NCI-H345 treated with DMSO at 0.1 percent for 48 hours (cell line): Measurements from ENCODE around the gene PCLO.
"Not testable (repeated sequence)": the region's sequence is repeated elsewhere in the genome, so short reads cannot be mapped to it uniquely, and the experiment has no call there.

ENCODE experiments used
- DNase-seq: peaks from one replicate; lab custom pipeline; 2025; ENCODE audit not compliant: unreplicated experiment; lab: John Stamatoyannopoulos, UW

PCLO gene

DNA sequence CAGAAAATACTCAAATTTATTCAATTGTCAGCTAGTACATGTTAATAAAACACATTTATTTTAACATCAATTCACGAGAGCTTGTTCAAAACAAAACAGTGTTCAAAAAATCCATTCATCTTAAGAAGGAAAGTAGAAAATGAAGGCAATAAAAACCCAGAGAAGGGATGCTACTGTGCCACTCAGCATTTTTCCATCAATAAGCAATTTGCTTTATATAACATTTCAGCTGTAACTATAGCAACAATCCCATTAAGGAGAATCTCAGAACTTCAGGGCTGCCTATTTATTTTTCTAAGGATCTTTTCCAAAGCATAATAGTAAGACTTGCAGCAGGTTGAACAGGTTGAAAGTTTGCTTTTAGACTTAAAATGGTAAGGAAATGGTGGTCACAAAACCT is 190.5 kb downstream of the PCLO start:
- no peak for DNase-seq

GRCh38 chr7:82965088-82966036 is 197.3 kb downstream of the PCLO start:
- no peak for DNase-seq

- peak; percentile 39 for DNase-seq
These were observed 198.4 kb downstream of the PCLO start for GRCh38 chr7:82964150-82964882.

- no peak for DNase-seq
These were observed 201.4 kb downstream of the PCLO start for GRCh38 chr7:82961240-82961639.

- no peak for DNase-seq
These were observed 203.2 kb downstream of the PCLO start for GRCh38 chr7:82959528-82959927.

DNA sequence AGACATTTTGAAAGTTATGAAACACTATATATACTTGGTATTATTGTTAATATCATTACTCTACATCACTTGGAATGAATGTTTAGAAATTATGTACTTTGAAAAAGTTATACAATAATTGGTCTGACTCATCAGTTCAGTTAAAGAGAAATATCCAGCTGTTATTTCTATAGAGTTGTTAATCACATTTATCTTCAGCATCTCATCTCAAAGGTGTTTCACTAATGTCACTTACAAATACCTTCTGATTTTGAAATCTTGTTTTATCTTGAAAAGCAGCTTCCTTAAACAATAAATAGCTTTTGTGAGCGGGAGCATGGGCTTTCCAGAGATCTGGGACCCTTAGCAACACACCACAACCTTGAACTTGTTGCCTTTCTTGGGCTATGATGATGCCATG is 205.2 kb downstream of the PCLO start:
- no peak for DNase-seq

- DNase-seq, result no peak
These were observed 209.2 kb downstream of the PCLO start for GRCh38 chr7:82953324-82954027.

DNA sequence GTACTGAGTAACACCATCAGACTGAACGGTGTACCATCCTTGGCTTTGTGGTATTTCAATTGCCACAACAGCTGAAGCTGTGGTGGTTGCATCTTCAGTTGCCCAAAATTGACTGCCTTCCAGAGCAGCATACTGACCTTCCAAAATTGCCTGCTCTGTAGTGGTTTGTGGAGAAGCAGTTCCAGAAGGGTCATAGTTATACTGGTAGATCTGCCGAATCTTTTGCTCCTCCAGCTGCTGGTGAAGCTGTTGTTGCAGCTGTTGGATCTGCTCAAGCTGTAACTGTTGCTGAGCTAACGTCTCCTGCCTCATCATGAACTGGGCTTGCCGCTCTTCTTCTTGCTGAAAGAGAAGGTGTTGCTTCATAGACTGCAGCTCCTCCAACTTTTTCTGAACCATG is 212.2 kb downstream of the PCLO start:
- DNase-seq, result no peak

DNA sequence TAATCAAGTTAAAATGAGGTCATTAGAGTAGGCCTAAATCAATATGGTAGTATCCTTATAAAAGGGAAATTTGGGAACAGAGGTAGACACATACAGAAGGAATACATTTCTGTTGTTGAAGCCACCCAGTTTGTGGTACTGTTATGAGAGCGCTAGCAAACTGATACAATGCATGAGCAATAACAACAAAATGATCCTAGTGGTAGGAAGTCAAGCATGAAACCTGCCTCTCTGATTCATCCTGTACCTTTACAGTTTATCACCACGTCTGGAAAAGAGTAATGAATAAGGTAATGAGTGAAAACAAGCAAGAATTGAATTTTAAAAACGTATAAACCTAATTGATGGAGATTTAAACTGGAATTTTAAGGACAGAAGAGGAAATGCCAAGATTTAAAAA is 217.2 kb downstream of the PCLO start:
- DNase-seq, result no peak

- DNase-seq, result no peak
These were observed 217.6 kb downstream of the PCLO start for GRCh38 chr7:82945056-82945455.

- DNase-seq, result no peak
These were observed 230.2 kb downstream of the PCLO start for GRCh38 chr7:82932516-82932915.

DNA sequence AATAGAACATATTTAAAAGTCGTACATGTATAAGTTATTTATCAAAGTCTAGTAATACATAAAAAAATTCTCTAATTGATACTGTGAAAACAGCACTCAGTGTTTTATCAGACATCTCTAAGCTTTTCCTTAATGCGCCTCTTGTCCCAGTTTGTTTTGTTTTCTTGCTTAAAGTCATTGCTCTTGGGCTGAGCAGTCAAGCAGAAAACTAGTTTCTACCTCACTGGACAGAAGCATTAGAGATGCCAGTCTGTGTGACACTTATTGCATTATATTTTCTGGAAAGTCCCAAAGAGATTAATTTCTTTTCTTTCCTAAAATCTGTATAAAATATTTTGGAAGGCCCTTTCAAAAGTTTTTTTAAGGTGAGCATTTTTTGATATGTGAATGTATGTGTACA is 236.2 kb downstream of the PCLO start:
- DNase-seq, result no peak

GRCh38 chr7:82925331-82925730 is 237.4 kb downstream of the PCLO start:
- no peak for DNase-seq

DNA sequence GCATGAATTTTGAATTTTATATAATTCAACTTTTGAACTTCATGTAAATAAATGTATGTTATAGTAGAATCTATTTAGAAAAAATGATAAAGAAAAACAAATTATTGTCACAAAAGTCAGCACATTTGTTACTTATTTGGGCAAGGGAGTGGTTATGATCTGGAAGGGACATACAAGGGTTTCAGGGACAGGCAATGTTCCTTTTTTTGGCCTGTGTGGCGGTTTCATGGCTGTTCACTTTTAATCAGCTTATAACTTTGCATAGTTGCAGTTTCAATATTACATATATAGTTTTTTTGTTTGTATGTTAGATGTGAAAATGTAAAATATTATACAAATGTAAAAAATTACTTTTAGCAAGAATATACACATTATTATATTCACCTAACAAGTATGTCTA is 256.2 kb downstream of the PCLO start:
- no peak for DNase-seq

- no peak for DNase-seq
These were observed 257.8 kb downstream of the PCLO start for GRCh38 chr7:82904871-82905270.

GRCh38 chr7:82901098-82901497 is 261.6 kb downstream of the PCLO start:
- DNase-seq, result not testable (repeated sequence)

GRCh38 chr7:82897500-82897899 is 265.2 kb downstream of the PCLO start:
- no peak for DNase-seq

- not testable (repeated sequence) for DNase-seq
These were observed 268.3 kb downstream of the PCLO start for GRCh38 chr7:82894341-82894740.

- DNase-seq, result no peak
These were observed 276.4 kb downstream of the PCLO start for GRCh38 chr7:82886324-82886723.

DNA sequence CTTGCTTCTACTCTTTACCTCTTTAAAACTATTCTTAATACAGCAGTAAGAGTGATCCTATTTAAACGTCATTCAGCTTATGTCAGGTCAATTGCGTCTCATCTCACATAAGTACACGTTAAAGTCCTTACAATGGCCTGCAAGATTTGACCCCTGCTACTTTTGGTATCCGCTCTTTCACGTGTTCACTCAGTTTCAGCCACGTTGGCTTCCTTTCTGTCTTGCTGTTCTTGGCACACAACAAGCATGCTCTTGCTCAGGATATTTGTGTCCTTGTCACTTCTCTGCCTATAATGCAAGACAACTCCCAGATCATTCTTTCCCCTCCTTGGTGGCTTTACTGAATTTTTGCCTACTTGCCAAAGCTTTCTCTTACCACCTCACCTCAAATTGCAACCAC is 296.8 kb downstream of the PCLO start:
- no peak for DNase-seq

DNA sequence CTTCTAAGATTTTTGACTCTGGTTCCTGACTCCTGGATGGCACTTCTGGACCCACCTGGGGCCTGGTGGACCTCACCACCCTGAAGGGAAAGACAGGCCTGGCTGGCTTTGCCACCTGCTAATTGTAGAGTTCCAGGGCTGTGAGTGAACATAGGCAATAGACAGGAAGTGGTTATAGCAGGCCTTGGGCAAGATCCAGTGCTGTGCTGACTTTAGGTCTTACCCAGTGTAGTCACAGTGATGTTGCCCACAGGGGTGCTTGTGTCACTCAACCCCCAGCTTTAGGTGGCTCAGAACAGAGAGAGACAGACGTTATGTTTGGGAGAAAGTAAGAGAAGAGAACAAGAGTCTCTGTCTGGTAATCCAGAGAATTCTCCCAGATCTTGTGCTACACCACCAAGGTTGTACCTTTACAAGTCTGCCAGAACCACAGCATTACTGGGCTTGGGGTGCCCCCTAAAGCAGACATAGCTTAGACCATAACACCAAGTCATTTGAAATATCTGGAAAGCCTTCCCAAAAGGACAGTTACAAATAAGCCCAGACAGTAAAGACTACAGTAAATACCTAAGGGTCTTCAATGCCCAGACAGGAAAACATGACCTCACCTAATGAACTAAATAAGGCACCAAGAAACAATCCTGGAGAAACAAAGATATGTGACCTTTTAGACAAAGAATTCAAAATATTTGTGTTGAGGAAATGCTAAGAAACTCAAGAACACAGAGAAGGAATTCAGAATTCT is 303.4 kb downstream of the PCLO start:
- no peak for DNase-seq
